HepG2 (cell line): ENCODE results near the gene NIN. TPM values are rescaled to one million over a fixed set of nuclear protein-coding genes. Genes with fewer than 3 reads are reported as not detected.

Experiments used
- ADNP ChIP-seq: sonication (generic); formaldehyde crosslinking; IDR thresholded peaks from 2 replicates; pipeline ENCODE4 v1.4.0; 2020; ENCODE audit warnings: missing genetic modification reagents
- ETS1 ChIP-seq: sonication (generic); formaldehyde crosslinking; IDR thresholded peaks from 2 replicates; pipeline ENCODE4 v1.4.0; 2020; ENCODE audit warnings: missing genetic modification reagents
- NFE2 ChIP-seq: sonication (generic); formaldehyde crosslinking; IDR thresholded peaks from 2 replicates; pipeline ENCODE4 v1.4.0; 2020; ENCODE audit warnings: missing genetic modification reagents
- NFKB2 ChIP-seq: sonication (generic); formaldehyde crosslinking; IDR thresholded peaks from 2 replicates; pipeline ENCODE4 v1.4.0; 2020; ENCODE audit warnings: missing genetic modification reagents, borderline replicate concordance
- RBFOX2 ChIP-seq: fragments of 200-400 bp; formaldehyde crosslinking; IDR thresholded peaks from 2 replicates; pipeline ENCODE4 v1.6.1; 2017; ENCODE audit warnings: low read depth, mild to moderate bottlenecking, low read length
- RBM22 ChIP-seq: fragments of 200-400 bp; formaldehyde crosslinking; optimal IDR thresholded peaks from 2 replicates; pipeline ENCODE3; 2017; ENCODE audit warnings: mild to moderate bottlenecking, low read length, moderate library complexity
- SP1 ChIP-seq, 2 experiments: fragments of 450-650 bp in 1 of 2; sonication (generic) in 1 of 2; formaldehyde crosslinking in 1 of 2; IDR thresholded peaks; 2 replicates each; pipeline versions ENCODE4 v1.4.0 to v1.6.1; 2016 to 2020; ENCODE audit warnings: missing genetic modification reagents in 1 of 2
- SP4 ChIP-seq: sonication (generic); formaldehyde crosslinking; IDR thresholded peaks from 2 replicates; pipeline ENCODE4 v1.8.1; 2023; ENCODE audit warnings: mild to moderate bottlenecking, missing genetic modification reagents
- ZNF407 ChIP-seq: sonication (generic); formaldehyde crosslinking; IDR thresholded peaks from one replicate; pipeline ENCODE4 v1.5.1; 2020; ENCODE audit warnings: mild to moderate bottlenecking, missing genetic modification reagents; ENCODE audit errors: not compliant biosample characterization
- ZNF430 ChIP-seq: sonication (generic); formaldehyde crosslinking; IDR thresholded peaks from 2 replicates; pipeline ENCODE4 v1.9.0; 2021; ENCODE audit warnings: mild to moderate bottlenecking, missing genetic modification reagents
- ZNF446 ChIP-seq: sonication (generic); formaldehyde crosslinking; IDR thresholded peaks from 2 replicates; pipeline ENCODE4 v1.5.0; 2020; ENCODE audit warnings: mild to moderate bottlenecking, missing genetic modification reagents
- ZNF510 ChIP-seq: sonication (generic); formaldehyde crosslinking; IDR thresholded peaks from 2 replicates; pipeline ENCODE4 v1.4.0; 2020; ENCODE audit warnings: low read depth, mild to moderate bottlenecking, missing genetic modification reagents
- ZNF562 ChIP-seq: sonication (generic); formaldehyde crosslinking; IDR thresholded peaks from 2 replicates; pipeline ENCODE4 v1.8.0; 2022; ENCODE audit warnings: missing genetic modification reagents, borderline replicate concordance
- ZNF691 ChIP-seq: sonication (generic); formaldehyde crosslinking; IDR thresholded peaks from 2 replicates; pipeline ENCODE4 v1.4.0; 2020; ENCODE audit warnings: missing genetic modification reagents, low read depth, mild to moderate bottlenecking, borderline replicate concordance
- ZNF720 ChIP-seq: sonication (generic); formaldehyde crosslinking; IDR thresholded peaks from 2 replicates; pipeline ENCODE4 v1.4.0; 2020; ENCODE audit warnings: missing genetic modification reagents
- ZSCAN29 ChIP-seq: sonication (generic); formaldehyde crosslinking; conservative IDR thresholded peaks from 2 replicates; pipeline ENCODE4 v1.4.0; 2020; ENCODE audit warnings: mild to moderate bottlenecking, missing genetic modification reagents
- ZUFSP ChIP-seq: sonication (generic); formaldehyde crosslinking; IDR thresholded peaks from 2 replicates; pipeline ENCODE4 v1.9.0; 2021; ENCODE audit warnings: missing genetic modification reagents, mild to moderate bottlenecking, borderline replicate concordance
- polyA plus RNA-seq, 8 experiments: library from polyadenylated mRNA; depleted of rRNA in 3 of 8; stranded (reverse) in 7 of 8; unstranded in 1 of 8; fragments of >200 nt; fragmentation: Illumina TruSeq in 4 of 8; extraction: Trizol in 4 of 8; gene quantifications; 2 replicates each; pipeline versions ENCODE4 v1.2.1 to v1.2.3, GENCODE V29; 2011 to 2016; ENCODE audit warnings: low read depth in 4 of 8, missing spikeins in 1 of 8, mixed read lengths in 1 of 8; ENCODE audit not compliant: insufficient read depth in 1 of 8
- total RNA-seq, 5 experiments: library from RNA; depleted of rRNA; stranded (reverse); fragments of >200 nt; fragmentation: Illumina TruSeq; extraction: Trizol; gene quantifications; 2 replicates each; pipeline ENCODE4 v1.2.3, GENCODE V29; 2016; ENCODE audit warnings: low read depth in 1 of 5

NIN gene
- total and polyA plus RNA-seq, 2 of the 13 experiments (the other 11 are each of a cell fraction or from before 2014, with no cell fraction given): 2.8 to 9.7 TPM

GRCh38 chr14:50834802-50835276, 3.9 kb upstream of the NIN start (continued):
- TF ChIP-seq ZNF691 (no peak), SP1 (IDR thresholded peaks at IDR 0.05) (no peak), SP1 (CRISPR knock-in tag; IDR thresholded peaks at IDR 0.05) (no peak), ZNF720 (CRISPR knock-in tag) (no peak), ZSCAN29 (no peak), RBM22 (no peak), ZUFSP (CRISPR knock-in tag) (no peak), ZNF446 (CRISPR knock-in tag) (0 out of 2 replicates have a peak, but pooled peaks have one; percentile 37), ZNF510 (CRISPR knock-in tag) (no peak), ETS1 (no peak), NFE2 (CRISPR knock-in tag) (no peak), ADNP (CRISPR knock-in tag) (no peak), SP4 (CRISPR knock-in tag) (no peak), ZNF562 (CRISPR knock-in tag) (no peak), ZNF407 (CRISPR knock-in tag) (no peak), RBFOX2 (no peak), NFKB2 (CRISPR knock-in tag) (no peak), ZNF430 (CRISPR knock-in tag) (no peak)
